ENCODE results near the gene FBXL14. TPM values are rescaled to one million over a fixed set of nuclear protein-coding genes. Genes with fewer than 3 reads are reported as not detected.
A peak's percentile ranks its signal among the peaks of the same experiment; 100 is the strongest.

FBXL14 gene
- total RNA-seq, 2 donors from 2014 or later = 19.4 to 26.2 TPM

GRCh38 chr12:1523558-1524050, 70.8 kb downstream of the FBXL14 start:
- ATAC-seq (no peak), DNase-seq (ENCODE audit: low spot score) (no peak)
- Mint-ChIP-seq H3K9me3 (no peaks in the 10 kb centered on the region), H3K36me3 (no peaks in the 10 kb centered on the region), H3K4me3 (no peak overlapping the region), H3K27me3 (peaks cover 38 to 66% of the 10 kb centered on the region in 2 donors), H3K4me1 (ENCODE audit: low read depth in 2 of 2) (no peaks in the 10 kb centered on the region), H3K27ac (no peak overlapping the region)

- no peaks in the 10 kb centered on the region for H3K9me3 Mint-ChIP-seq
- H3K4me3 Mint-ChIP-seq = no peak overlapping the region
- ATAC-seq (no peak), DNase-seq (ENCODE audit: low spot score) (no peak)
- peaks cover 37 to 64% of the 10 kb centered on the region in 2 donors for H3K27me3 Mint-ChIP-seq
- H3K4me1 Mint-ChIP-seq (ENCODE audit: low read depth in 2 of 2) = no peaks in the 10 kb centered on the region
- no peak overlapping the region for H3K27ac Mint-ChIP-seq
- no peaks in the 10 kb centered on the region for H3K36me3 Mint-ChIP-seq
These were observed 71.3 kb downstream of the FBXL14 start for GRCh38 chr12:1523046-1523445.

- ATAC-seq = no peak
- Mint-ChIP-seq H3K27me3 (peaks cover 31 to 52% of the 10 kb centered on the region in 2 donors), H3K36me3 (no peaks in the 10 kb centered on the region), H3K27ac (no peak overlapping the region), H3K9me3 (no peaks in the 10 kb centered on the region), H3K4me1 (ENCODE audit: low read depth in 2 of 2) (no peaks in the 10 kb centered on the region), H3K4me3 (no peak overlapping the region)
- DNase-seq (ENCODE audit: low spot score) = no peak
These were observed 74.7 kb downstream of the FBXL14 start for GRCh38 chr12:1519642-1520041.

GRCh38 chr12:1518591-1519516, 75.5 kb downstream of the FBXL14 start:
- Mint-ChIP-seq H3K4me1 (ENCODE audit: low read depth in 2 of 2) (no peaks in the 10 kb centered on the region), H3K27ac (no peak overlapping the region), H3K4me3 (no peak overlapping the region), H3K27me3 (peaks cover 28 to 47% of the 10 kb centered on the region in 2 donors), H3K9me3 (no peaks in the 10 kb centered on the region), H3K36me3 (no peaks in the 10 kb centered on the region)
- ATAC-seq (peak in 1 of 2 donors; percentile 33), DNase-seq (ENCODE audit: low spot score) (no peak)

- Mint-ChIP-seq H3K36me3 (no peaks in the 10 kb centered on the region), H3K27me3 (peaks cover 32 to 42% of the 10 kb centered on the region in 2 donors), H3K4me3 (no peak overlapping the region), H3K4me1 (ENCODE audit: low read depth in 2 of 2) (no peaks in the 10 kb centered on the region), H3K27ac (no peak overlapping the region), H3K9me3 (no peaks in the 10 kb centered on the region)
- no peak for ATAC-seq
- DNase-seq (ENCODE audit: low spot score) = no peak
These were observed 76.5 kb downstream of the FBXL14 start for GRCh38 chr12:1517734-1518525.

GRCh38 chr12:1517007-1517406, 77.4 kb downstream of the FBXL14 start:
- H3K9me3 Mint-ChIP-seq = no peaks in the 10 kb centered on the region
- H3K4me3 Mint-ChIP-seq = no peak overlapping the region
- no peaks in the 10 kb centered on the region for H3K4me1 Mint-ChIP-seq (ENCODE audit: low read depth in 2 of 2)
- no peak for ATAC-seq
- H3K27me3 Mint-ChIP-seq = peaks cover 39 to 48% of the 10 kb centered on the region in 2 donors
- no peak for DNase-seq (ENCODE audit: low spot score)
- no peaks in the 10 kb centered on the region for H3K36me3 Mint-ChIP-seq
- H3K27ac Mint-ChIP-seq = no peak overlapping the region

Other genes with a start within 250 kb of the FBXL14 start
- gene WNT5B, start 34.6 kb upstream of the FBXL14 start, total RNA-seq = under 1 TPM in 1 of 2 donors, not detected in 1; 0.47 TPM
- 10 to 100 TPM; 72.5 to 74.5 TPM for gene ADIPOR2, start 96.5 kb upstream of the FBXL14 start, total RNA-seq
- not detected for gene LRTM2, start 226.0 kb upstream of the FBXL14 start, total RNA-seq